ENCODE results near the gene ARHGEF25.
"Not testable (repeated sequence)": the region's sequence is repeated elsewhere in the genome, so short reads cannot be mapped to it uniquely, and the experiment has no call there.

ARHGEF25 gene

DNA sequence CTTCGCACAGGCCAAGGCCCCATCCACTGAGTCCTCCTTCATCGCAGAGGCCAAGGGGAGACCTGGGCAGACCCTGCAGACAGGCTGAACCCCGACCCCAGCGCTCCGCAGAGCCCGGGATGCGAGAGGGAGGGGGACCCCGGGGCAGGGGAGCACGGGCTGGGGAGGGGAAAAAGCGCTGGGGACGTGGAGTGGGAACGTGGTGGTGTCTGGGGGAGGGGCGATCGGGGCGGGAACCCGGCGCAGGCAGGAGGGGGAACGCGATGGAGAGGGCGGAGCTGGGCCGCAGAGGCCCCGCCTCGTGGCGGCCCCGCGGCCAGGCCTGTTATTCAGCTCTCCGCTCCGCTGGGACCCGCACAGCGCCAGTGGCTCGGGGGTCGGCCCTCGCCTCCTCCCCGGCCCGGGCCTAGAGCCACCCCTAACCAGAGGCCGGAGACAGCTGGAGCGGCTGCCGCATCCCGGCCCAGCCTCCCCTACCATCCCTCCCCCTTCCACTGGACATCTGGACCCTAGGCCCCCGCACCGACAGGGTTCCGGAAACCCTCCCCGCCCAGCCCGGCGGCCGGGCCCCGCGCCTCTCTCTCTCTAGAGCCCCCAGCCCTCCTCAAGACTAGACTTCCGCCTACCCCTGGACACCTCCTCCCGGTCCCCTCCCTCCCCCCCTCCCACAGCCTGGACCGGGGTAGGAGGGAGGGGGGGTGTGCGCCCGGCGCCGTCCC is at the start of gene ARHGEF25:
ARHGEF25 (plus strand) TSS at position 328 of the 719 bp plus-strand sequence. CDS start 460 bp downstream, outside the sequence.
- peak; percentile 69 for DNase-seq

DNA sequence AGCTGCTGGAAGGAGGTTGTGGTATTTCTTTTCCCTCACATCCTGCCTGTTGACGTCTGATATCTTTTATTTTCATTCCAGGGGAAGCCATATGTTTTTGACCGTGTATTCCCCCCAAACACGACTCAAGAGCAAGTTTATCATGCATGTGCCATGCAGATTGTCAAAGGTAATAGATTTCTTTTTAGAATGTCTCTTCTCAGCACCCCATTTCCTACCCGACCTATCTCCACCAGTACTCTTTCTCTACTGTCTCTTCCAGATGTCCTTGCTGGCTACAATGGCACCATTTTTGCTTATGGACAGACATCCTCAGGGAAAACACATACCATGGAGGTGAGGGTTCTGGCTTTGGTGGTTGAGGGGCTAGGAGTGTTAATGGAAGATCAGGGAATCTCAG is 47.9 kb upstream of the ARHGEF25 start:
- DNase-seq: no peak

DNA sequence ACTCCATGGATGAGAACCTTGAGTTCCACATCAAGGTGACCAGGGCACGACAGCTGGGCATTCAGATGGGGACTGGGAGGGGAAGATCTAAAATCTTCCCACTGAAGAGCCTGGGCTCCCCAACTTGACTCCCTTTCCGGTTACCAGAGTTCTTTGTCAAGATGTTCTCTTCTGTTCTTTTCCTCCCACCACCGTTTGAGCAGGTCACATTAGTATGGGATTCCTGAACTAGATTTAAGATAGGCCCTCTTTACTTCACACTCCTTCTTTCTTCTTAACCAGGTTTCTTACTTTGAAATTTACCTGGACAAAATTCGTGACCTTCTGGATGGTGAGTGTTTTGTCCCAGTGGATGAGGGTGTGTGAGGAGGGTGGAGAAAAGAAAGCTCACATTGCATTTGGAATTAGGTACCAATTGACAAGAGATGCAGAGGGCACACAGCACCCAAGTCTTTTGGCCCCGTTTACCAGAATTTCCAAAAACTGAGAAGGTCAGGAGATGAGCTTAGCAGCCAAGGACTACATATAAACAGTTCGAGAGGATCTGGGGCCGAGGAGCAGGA is 47.0 kb upstream of the ARHGEF25 start:
- DNase-seq: no peak

DNA sequence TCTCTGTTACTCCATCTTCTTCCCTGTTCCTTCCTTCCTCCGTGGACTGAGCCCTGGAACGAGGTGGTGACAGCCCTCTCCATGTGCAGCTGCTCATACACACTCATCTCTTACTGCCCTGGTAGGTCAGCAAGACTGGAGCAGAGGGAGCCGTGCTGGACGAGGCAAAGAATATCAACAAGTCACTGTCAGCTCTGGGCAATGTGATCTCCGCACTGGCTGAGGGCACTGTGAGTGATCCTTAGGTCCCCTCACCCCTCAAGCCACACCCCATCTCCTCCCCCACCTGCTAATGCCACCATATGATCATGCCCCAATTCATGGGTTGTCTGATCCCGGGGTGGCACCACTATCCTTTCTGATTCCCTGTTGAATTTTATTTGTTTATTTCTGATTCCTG is 42.4 kb upstream of the ARHGEF25 start:
- DNase-seq: no peak

DNA sequence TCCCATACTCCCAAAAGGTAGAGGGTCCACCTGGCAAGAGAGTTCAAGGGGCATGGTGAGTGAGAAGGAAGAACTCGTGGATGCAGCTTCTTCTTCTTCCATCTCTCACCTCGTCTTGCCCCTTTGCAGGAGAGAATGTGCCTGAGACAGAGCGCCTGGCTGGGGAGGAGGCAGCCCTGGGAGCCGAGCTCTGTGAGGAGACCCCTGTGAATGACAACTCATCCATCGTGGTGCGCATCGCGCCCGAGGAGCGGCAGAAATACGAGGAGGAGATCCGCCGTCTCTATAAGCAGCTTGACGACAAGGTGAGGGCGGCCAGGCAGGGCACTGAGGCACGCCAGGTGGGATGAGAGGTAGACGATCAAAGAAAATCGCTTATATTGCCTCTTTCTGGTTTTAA is 41.4 kb upstream of the ARHGEF25 start:
- no peak for DNase-seq

- not testable (repeated sequence) for DNase-seq
Measured at GRCh38 chr12:57570438-57570837, 40.8 kb upstream of the ARHGEF25 start.

- DNase-seq: no peak
Measured at GRCh38 chr12:57571926-57572762, 39.1 kb upstream of the ARHGEF25 start.

GRCh38 chr12:57574795-57575194 is 36.4 kb upstream of the ARHGEF25 start:
- no peak for DNase-seq

- DNase-seq: no peak
Measured at GRCh38 chr12:57575771-57576612, 35.2 kb upstream of the ARHGEF25 start.

- DNase-seq: no peak
Measured at GRCh38 chr12:57576613-57577160, 34.5 kb upstream of the ARHGEF25 start.

GRCh38 chr12:57577981-57578758 is 33.1 kb upstream of the ARHGEF25 start:
- DNase-seq: no peak

GRCh38 chr12:57579011-57579410 is 32.2 kb upstream of the ARHGEF25 start:
- no peak for DNase-seq

- no peak for DNase-seq
Measured at GRCh38 chr12:57579677-57580465, 31.4 kb upstream of the ARHGEF25 start.

- no peak for DNase-seq
Measured at GRCh38 chr12:57580466-57580795, 30.8 kb upstream of the ARHGEF25 start.

GRCh38 chr12:57581802-57582201 is 29.4 kb upstream of the ARHGEF25 start:
- no peak for DNase-seq

- no peak for DNase-seq
Measured at GRCh38 chr12:57582440-57582839, 28.8 kb upstream of the ARHGEF25 start.

DNA sequence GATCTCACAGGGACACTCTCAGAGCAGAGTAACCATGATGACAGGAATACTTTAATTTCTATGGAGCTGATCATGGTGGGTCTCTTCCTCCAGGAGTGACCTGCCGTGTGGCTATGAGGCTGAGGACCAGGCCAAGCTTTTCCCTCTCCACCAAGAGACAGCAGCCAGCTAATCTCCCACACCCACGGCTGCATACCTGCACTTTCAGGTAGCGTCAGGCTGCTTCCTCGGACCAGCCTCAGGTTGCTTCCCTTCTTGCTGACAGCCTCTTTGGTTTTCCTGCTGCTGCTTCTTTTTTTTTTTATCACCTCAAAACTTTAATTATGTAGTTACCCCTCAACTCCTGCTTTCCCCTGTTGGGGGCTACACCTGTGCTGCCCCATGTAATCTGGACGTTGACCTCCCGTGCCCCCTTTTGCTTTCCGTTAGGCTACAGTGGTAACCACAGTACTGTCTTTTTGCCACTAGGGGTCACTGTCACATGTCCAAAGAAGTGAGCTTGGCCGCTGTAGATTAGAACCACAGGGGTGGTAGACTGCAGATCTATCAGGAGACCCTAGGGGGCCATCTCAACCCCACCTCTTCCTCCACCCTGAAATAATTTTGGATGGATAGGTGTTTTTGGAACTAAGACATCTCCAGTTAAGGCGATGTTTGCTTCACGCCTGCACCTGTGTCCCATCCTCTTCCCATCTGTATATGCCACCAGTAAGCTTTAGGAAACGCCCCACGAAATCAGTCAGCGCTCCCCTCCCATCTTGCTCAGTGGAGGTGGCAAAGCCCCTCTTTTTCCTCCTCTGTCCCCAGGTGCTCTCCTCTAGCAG is 28.0 kb upstream of the ARHGEF25 start:
- peak; percentile 72 for DNase-seq

DNA sequence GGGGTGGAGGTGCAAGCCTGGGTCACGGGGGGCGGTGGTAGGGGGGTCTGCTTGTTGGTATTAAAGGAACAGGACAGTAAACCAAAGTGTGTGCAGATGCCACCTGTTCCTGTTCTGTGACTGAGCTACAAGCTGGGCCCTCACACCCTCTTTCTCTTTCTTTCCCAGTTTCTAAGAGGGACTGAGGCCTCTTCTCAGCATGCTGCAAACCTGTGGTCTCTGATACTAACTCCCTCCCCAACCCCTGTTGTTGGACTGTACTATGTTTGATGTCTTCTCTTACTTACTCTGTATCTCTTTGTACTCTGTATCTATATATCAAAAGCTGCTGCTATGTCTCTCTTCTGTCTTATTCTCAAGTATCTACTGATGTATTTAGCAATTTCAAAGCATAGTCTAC is 27.2 kb upstream of the ARHGEF25 start:
- no peak for DNase-seq

DNA sequence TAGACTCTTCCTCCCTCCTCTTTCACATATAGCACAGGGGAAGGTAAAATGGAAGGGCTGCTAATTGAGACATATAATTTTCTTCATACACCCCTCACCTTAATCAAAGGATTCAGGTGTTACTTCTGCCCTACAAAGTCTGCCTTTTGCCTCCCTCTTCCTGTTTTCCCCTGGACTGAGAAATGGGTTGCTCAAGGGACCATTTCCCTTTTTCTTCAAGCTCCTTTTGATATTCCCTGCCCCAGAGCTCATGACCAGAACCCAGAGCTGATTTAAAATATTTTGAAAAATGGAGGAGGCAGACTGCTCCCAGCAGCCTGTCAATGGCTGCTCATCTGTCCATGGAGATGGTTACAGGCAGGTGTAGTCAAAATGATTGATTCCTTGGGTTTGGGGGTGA is 26.5 kb upstream of the ARHGEF25 start:
- no peak for DNase-seq

DNA sequence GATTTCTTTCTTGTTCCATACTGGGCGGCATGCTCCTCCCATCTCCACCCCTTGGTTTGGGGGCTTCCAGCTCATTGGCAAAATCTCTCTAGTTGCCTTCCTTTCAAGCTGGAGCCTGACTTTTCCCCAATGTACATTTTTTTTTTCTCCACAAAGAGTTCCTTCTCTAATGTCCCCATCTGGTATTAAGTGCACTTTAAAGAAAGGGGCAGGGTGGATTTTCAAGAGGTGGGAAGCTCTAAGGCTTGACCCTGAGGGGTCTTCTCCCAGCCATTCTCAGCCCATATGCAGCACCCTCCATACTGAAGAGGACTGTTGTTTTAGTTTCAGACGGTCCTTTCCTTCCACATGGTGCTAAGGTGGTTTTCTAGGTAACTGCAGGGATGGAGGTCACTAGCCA is 26.1 kb upstream of the ARHGEF25 start:
- no peak for DNase-seq
